ENCODE results near the gene KDM4C.
"Not testable (repeated sequence)": the region's sequence is repeated elsewhere in the genome, so short reads cannot be mapped to it uniquely, and the experiment has no call there.

KDM4C gene

GRCh38 chr9:6790866-6791265 lies 33.1 kb downstream of the KDM4C start:
- POLR2A ChIA-PET (ENCODE audit: low non-redundant PET), result no interaction called here
- no peak overlapping the region for H3K27ac ChIP-seq
- CTCF ChIA-PET, result no interaction called here
- TF ChIP-seq, protein P1, sequence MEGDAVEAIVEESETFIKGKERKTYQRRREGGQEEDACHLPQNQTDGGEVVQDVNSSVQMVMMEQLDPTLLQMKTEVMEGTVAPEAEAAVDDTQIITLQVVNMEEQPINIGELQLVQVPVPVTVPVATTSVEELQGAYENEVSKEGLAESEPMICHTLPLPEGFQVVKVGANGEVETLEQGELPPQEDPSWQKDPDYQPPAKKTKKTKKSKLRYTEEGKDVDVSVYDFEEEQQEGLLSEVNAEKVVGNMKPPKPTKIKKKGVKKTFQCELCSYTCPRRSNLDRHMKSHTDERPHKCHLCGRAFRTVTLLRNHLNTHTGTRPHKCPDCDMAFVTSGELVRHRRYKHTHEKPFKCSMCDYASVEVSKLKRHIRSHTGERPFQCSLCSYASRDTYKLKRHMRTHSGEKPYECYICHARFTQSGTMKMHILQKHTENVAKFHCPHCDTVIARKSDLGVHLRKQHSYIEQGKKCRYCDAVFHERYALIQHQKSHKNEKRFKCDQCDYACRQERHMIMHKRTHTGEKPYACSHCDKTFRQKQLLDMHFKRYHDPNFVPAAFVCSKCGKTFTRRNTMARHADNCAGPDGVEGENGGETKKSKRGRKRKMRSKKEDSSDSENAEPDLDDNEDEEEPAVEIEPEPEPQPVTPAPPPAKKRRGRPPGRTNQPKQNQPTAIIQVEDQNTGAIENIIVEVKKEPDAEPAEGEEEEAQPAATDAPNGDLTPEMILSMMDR (conservative IDR thresholded peaks at IDR 0.05; ENCODE audit: low read depth), result no peak
- DNase-seq (ENCODE audit: low spot score), result no peak

- TF ChIP-seq, protein P1 (conservative IDR thresholded peaks at IDR 0.05; ENCODE audit: low read depth), result no peak
- ChIA-PET CTCF (no interaction called here), POLR2A (ENCODE audit: low non-redundant PET) (no interaction called here)
These were observed 35.4 kb downstream of the KDM4C start for GRCh38 chr9:6793203-6793602.

GRCh38 chr9:6794936-6795335 lies 37.2 kb downstream of the KDM4C start:
- no peak for DNase-seq (ENCODE audit: low spot score)
- ChIA-PET POLR2A (ENCODE audit: low non-redundant PET) (no interaction called here), CTCF (no interaction called here)
- TF ChIP-seq, protein P1 (conservative IDR thresholded peaks at IDR 0.05; ENCODE audit: low read depth), result no peak
- H3K27ac ChIP-seq, result no peak overlapping the region

More at GRCh38 chr9:6793203-6793602, 35.4 kb downstream of the KDM4C start:
- no peak overlapping the region for H3K27ac ChIP-seq
- no peak for DNase-seq (ENCODE audit: low spot score)

DNA sequence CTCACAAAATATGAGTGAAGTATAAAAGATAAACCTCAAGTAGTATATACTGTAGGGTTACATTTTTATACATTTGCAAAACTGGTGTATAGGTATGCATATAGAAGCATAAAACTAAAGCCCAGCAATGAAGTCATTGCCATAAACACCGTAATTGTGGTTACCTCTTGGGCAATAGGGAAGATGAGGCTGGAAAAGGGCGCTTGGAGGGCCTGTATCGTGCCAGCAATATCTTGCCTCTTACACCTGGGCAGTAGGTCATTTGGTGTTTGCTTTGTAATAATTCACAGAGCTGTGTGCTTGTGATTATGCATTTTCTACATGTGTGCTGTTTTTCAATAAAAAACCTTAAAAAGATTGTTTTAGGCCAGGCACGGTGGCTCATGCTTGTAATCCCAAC lies 45.2 kb downstream of the KDM4C start:
- TF ChIP-seq, protein P1 (conservative IDR thresholded peaks at IDR 0.05; ENCODE audit: low read depth), result no peak
- H3K27ac ChIP-seq, result no peak overlapping the region
- no peak for DNase-seq (ENCODE audit: low spot score)
- CTCF ChIA-PET, result no interaction called here
- POLR2A ChIA-PET (ENCODE audit: low non-redundant PET), result no interaction called here

GRCh38 chr9:6805532-6805931 lies 47.8 kb downstream of the KDM4C start:
- ChIA-PET CTCF (no interaction called here), POLR2A (ENCODE audit: low non-redundant PET) (no interaction called here)
- no peak overlapping the region for H3K27ac ChIP-seq
- no peak for DNase-seq (ENCODE audit: low spot score)
- TF ChIP-seq, protein P1 (conservative IDR thresholded peaks at IDR 0.05; ENCODE audit: low read depth), result no peak

DNA sequence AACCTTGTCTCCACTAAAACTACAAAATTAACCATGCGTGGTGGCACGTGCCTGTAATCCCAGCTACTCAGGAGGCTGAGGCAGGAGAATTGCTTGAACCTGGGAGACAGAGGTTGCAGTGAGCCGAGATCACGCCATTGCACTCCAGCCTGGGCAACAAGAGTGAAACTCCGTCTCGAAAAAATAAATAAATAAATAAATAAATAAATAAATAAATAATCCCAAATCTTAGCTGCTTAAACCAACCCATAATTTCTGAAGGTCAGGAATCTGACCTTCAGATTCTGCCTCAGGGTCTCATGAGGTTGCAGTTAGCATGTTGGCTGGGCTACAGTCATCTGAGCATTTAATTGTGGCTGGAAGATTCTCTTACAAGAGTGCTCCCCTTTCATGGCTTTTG lies 48.5 kb downstream of the KDM4C start:
- CTCF ChIA-PET; H3K27ac ChIP-seq; DNase-seq (ENCODE audit: low spot score); POLR2A ChIA-PET (ENCODE audit: low non-redundant PET): not testable (repeated sequence)

DNA sequence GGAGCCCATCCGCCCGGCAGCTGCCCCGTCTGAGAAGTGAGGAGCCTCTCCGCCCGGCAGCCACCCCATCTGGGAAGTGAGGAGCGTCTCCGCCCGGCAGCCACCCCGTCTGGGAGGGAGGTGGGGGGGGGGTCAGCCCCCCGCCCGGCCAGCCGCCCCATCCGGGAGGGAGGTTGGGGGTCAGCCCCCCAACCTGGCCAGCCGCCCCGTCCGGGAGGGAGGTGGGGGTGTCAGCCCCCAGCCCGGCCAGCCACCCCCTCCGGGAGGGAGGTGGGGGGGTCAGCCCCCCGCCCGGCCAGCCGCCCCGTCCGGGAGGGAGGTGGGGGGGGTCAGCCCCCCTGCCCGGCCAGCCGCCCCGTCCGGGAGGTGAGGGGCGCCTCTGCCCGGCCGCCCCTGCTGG lies 49.9 kb downstream of the KDM4C start:
- DNase-seq (ENCODE audit: low spot score); CTCF ChIA-PET; POLR2A ChIA-PET (ENCODE audit: low non-redundant PET); H3K27ac ChIP-seq: not testable (repeated sequence)

GRCh38 chr9:6811436-6811835 lies 53.7 kb downstream of the KDM4C start:
- H3K27ac ChIP-seq, result no peak overlapping the region
- CTCF ChIA-PET, result no interaction called here
- POLR2A ChIA-PET (ENCODE audit: low non-redundant PET), result interaction anchor here (0.6 kb wide), 1 partner anchor 8 kb away, joined by 10 read pairs; no protein-coding TSS in a partner anchor
- no peak for DNase-seq (ENCODE audit: low spot score)
- TF ChIP-seq, protein P1 (conservative IDR thresholded peaks at IDR 0.05; ENCODE audit: low read depth), result no peak
